Ascending aorta (tissue), 2 donors: ENCODE measurements around the gene TRIB2. TPM values are rescaled to one million over a fixed set of nuclear protein-coding genes. Genes with fewer than 3 reads are reported as not detected.

Source experiments
- DNase-seq, 2 donors: peaks; one replicate each; pipeline ENCODE4 v3.0.0-alpha.2; 2019; ENCODE audit warnings: low spot score in 2 of 2
- H3K27ac ChIP-seq, 2 donors: fragments of 200-600 bp; sonication (generic); one replicate each; pipeline ENCODE4 v1.5.1; 2016 to 2017; ENCODE audit warnings: mild to moderate bottlenecking in 1 of 2
- H3K27me3 ChIP-seq: fragments of 200-600 bp; sonication (generic); one replicate; pipeline ENCODE4 v1.5.1; 2017
- H3K36me3 ChIP-seq, 2 donors: fragments of 200-600 bp; sonication (generic); one replicate each; pipeline ENCODE4 v1.5.1; 2016
- H3K4me1 ChIP-seq, 2 donors: fragments of 200-600 bp; sonication (generic); one replicate each; pipeline ENCODE4 v1.5.1; 2016 to 2017; ENCODE audit warnings: mild to moderate bottlenecking in 1 of 2
- H3K4me3 ChIP-seq, 2 donors: fragments of 200-600 bp; sonication (generic); one replicate each; pipeline ENCODE4 v1.5.1; 2016 to 2017; ENCODE audit warnings: mild to moderate bottlenecking in 1 of 2
- H3K9me3 ChIP-seq, 2 donors: fragments of 200-600 bp; sonication (generic); one replicate each; pipeline ENCODE4 v1.5.1; 2016
- intact Hi-C: fragments of 100-400 bp; cut with DNase I; formaldehyde crosslinking; loops from one replicate; pipeline ENCODE4 v1.15.1; 2023
- total RNA-seq: library from RNA; depleted of rRNA; stranded (reverse); fragments of >200 nt; gene quantifications from one replicate; pipeline ENCODE4 v1.1.0, GENCODE V29; 2016
- TF ChIP-seq, protein P1 (sequence below), 3 experiments: fragments of 200-600 bp in 2 of 3; fragments of 450-650 bp in 1 of 3; sonication (generic) in 2 of 3; IDR thresholded peaks; one replicate each; pipeline ENCODE4 v1.5.1; 2016 to 2019; ENCODE audit warnings: antibody characterized with exemption in 3 of 3, mild to moderate bottlenecking in 1 of 3, moderate library complexity in 1 of 3

The TRIB2 gene
- total RNA-seq, 1 donor from 2014 or later = 55.6 TPM

DNA sequence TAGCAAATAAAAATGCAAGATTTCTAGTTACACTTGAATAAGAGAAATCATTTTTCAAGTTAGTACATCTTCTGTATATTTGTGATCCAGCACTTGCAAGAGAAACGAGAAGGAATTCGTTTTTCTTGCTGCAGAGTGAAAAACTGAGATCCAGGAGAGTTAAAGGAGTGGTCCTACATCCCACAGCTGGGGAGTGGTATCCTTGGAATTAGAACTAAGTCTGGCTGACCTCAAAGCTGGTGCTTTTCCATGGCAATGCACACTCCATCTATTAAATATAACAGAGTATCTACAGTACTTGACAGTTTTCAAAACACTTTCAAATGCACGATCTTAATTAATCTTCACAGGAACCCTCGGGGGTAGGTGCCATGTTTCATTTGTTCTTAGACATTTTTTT lies 46.8 kb downstream of the TRIB2 start:
- Histone ChIP-seq H3K4me3 (no peak overlapping the region), H3K27me3 (no peaks in the 10 kb centered on the region), H3K27ac (no peak overlapping the region), H3K4me1 (no peaks in the 10 kb centered on the region), H3K9me3 (peaks cover 0 to 5% of the 10 kb centered on the region in 2 donors), H3K36me3 (no peaks in the 10 kb centered on the region)
- TF ChIP-seq, protein P1, sequence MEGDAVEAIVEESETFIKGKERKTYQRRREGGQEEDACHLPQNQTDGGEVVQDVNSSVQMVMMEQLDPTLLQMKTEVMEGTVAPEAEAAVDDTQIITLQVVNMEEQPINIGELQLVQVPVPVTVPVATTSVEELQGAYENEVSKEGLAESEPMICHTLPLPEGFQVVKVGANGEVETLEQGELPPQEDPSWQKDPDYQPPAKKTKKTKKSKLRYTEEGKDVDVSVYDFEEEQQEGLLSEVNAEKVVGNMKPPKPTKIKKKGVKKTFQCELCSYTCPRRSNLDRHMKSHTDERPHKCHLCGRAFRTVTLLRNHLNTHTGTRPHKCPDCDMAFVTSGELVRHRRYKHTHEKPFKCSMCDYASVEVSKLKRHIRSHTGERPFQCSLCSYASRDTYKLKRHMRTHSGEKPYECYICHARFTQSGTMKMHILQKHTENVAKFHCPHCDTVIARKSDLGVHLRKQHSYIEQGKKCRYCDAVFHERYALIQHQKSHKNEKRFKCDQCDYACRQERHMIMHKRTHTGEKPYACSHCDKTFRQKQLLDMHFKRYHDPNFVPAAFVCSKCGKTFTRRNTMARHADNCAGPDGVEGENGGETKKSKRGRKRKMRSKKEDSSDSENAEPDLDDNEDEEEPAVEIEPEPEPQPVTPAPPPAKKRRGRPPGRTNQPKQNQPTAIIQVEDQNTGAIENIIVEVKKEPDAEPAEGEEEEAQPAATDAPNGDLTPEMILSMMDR (IDR thresholded peaks at IDR 0.05) = no peak
- intact Hi-C loops = no loop called here
- DNase-seq = no peak

DNA sequence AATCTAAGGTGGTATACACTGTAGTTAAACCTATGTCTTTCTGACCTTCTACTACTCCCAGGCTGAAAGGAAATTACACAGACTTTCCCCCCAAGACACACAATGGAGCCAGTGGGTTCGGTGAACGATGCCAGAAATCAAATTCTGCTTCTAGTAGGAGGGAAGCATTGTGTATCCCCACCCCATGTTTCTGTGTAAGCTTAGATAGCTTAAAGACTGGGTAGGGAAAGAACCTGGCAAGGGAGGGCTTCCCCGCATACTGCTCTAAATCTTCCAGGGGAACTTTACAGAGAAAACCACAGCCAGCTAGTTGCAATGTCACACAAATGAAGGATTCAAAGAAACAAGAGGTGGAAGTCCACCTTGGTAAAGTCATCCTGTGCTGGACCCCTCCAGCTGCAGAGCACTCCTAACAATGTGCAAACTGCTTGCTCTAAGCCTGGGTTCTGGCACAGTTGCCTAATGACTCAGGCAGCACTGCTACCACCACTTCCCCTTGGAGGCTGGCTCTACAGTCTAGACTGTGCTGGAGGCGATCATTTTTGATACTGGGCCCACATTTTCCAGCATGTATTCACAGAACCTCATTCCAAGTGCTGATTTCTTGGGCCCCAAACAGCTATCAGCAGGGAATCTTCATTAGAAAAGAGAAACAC lies 47.5 kb downstream of the TRIB2 start:
- H3K4me3 ChIP-seq = no peak overlapping the region
- H3K27me3 ChIP-seq = no peaks in the 10 kb centered on the region
- no peaks in the 10 kb centered on the region for H3K4me1 ChIP-seq
- no peak for DNase-seq
- intact Hi-C loops = no loop called here
- H3K9me3 ChIP-seq = peaks cover 0 to 5% of the 10 kb centered on the region in 2 donors
- TF ChIP-seq, protein P1 (IDR thresholded peaks at IDR 0.05) = no peak
- no peak overlapping the region for H3K27ac ChIP-seq
- no peaks in the 10 kb centered on the region for H3K36me3 ChIP-seq

DNA sequence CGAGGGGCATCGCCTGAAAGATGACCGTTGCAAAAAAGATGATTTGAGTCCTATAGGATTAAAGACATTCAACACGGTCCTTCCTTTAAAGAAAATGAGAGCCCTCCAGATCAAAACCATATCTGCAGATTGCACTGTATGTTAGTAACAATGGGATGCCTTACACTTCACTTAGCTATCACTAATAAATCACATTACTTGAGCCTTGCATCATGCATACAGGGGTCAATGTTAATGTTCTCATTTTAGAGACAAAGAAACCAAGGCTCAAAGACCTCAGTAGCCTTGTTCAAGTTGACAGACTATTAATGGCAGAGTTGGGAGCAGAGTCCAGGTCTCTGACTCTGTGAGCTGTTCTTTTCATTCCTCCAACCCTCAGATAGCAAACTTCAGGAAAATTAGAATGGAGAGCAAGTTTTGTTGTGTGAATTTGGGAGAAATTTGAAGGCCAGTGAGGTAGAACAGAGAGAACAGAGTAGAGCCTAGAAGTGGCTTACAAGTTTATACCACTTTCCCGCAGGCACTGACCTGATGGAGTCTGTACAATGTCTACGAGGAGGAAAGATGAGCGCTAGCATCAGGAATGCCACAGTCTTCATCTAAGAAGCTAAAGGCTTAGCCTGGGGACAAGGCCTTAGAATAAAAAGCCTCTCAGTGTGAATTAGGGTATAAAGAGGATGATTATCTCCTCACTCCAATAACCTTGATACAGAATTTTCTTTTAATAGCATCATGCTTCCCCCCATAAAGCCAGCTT lies 48.3 kb downstream of the TRIB2 start:
- no peak overlapping the region for H3K27ac ChIP-seq
- no peak overlapping the region for H3K4me3 ChIP-seq
- TF ChIP-seq, protein P1 (IDR thresholded peaks at IDR 0.05) = no peak
- intact Hi-C loops = no loop called here
- no peaks in the 10 kb centered on the region for H3K4me1 ChIP-seq
- no peak for DNase-seq
- peaks cover 0 to 5% of the 10 kb centered on the region in 2 donors for H3K9me3 ChIP-seq
- no peaks in the 10 kb centered on the region for H3K36me3 ChIP-seq
- no peaks in the 10 kb centered on the region for H3K27me3 ChIP-seq

DNA sequence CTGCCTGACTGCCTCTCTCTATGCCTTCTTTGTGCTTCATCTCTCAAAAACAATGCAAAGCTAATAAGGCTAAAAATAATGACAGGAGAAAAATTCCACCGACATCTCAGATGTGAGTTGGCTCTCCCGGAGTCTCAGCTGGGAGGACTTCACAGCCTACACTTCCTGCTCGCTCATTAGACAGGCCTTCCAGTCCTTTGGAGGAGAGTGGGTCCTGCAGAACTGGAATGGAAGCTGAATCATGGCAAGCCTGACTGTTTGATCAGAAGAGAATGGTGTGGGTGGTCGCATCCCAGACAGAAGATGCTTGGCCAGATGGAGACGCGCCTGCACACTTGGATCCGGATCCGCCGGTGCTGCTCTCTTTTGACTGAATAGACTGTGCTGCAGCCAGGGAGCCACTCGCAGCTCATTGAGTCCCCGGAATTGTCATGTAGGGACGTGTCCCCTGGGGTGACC lies 49.7 kb downstream of the TRIB2 start:
- no peak for DNase-seq
- H3K4me1 ChIP-seq = no peaks in the 10 kb centered on the region
- no peak overlapping the region for H3K27ac ChIP-seq
- no peaks in the 10 kb centered on the region for H3K27me3 ChIP-seq
- no peaks in the 10 kb centered on the region for H3K36me3 ChIP-seq
- no peak overlapping the region for H3K4me3 ChIP-seq
- TF ChIP-seq, protein P1 (IDR thresholded peaks at IDR 0.05) = no peak
- intact Hi-C loops = no loop called here
- peaks cover 0 to 5% of the 10 kb centered on the region in 2 donors for H3K9me3 ChIP-seq

DNA sequence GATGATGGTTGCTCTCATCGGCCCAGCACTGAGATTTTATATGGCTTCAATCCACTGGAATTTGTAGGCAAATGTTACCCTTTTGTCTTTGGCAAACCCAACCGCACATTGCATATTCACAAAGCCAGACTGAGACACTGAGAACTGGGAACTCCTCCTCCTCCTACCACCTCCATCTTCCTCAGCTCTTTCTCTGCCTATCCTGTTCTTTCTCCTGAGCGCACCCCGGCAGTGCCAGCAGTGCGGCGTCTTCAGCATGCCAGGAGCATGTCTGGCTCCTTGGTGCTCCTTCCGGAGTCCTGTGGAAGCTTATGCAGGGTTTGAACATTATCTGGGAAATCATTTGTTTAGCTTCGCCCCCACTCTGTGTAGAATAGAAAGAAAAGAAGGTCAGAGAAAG lies 50.8 kb downstream of the TRIB2 start:
- no peak for DNase-seq
- Histone ChIP-seq H3K36me3 (no peaks in the 10 kb centered on the region), H3K4me3 (no peak overlapping the region), H3K27me3 (no peaks in the 10 kb centered on the region), H3K4me1 (no peaks in the 10 kb centered on the region), H3K9me3 (peaks cover 0 to 5% of the 10 kb centered on the region in 2 donors), H3K27ac (no peak overlapping the region)
- TF ChIP-seq, protein P1 (IDR thresholded peaks at IDR 0.05) = no peak
- intact Hi-C loops = no loop called here
